ENCODE measurements around the gene PHPT1.

DNA sequence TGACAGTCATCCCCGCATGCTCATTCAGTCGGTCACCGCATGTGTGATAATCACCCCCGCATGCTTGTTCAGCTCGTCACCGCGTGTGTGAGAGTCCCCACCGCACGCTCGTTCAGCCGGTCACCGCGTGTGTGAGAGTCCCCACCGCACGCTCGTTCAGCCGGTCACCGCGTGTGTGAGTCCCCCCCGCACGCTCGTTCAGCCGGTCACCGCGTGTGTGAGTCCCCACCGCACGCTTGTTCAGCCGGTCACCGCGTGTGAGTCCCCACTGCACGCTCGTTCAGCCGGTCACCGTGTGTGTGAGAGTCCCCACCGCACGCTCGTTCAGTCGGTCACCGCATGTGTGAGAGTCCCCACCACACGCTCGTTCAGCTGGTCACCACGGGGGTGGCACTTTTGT is 40.6 kb downstream of the PHPT1 start:
- TF ChIP-seq CTCF (IDR thresholded peaks at IDR 0.05): no peak
- TF ChIP-seq POLR2A (IDR thresholded peaks at IDR 0.05): no peak
